Measurements from ENCODE around the gene MYRIP. TPM values are rescaled to one million over a fixed set of nuclear protein-coding genes. Genes with fewer than 3 reads are reported as not detected.
A peak's percentile ranks its signal among the peaks of the same experiment; 100 is the strongest.

Gene MYRIP
- total and polyA plus RNA-seq, 4 donors, result 0.15 to 11.0 (median 5.5) TPM

GRCh38 chr3:39941931-39942330 lies 132.5 kb downstream of the MYRIP start:
- no peak overlapping the region for H3K27ac ChIP-seq (ENCODE audit: low read depth in 1 of 2, low read length in 2 of 2)
- 71 to 79% methylated on average over 5 of the region's 5 CpGs for WGBS, 2 donors
- H3K27me3 ChIP-seq (ENCODE audit: control insufficient read depth in 1 of 2, insufficient read depth in 2 of 2, low read length in 1 of 2), result no peaks in the 10 kb centered on the region
- no peak overlapping the region for H3K4me3 ChIP-seq (ENCODE audit: low read length in 2 of 2)
- ATAC-seq (ENCODE audit: low FRiP score), result no peak
- H3K9me3 ChIP-seq (ENCODE audit: control insufficient read depth, low read length), result no peaks in the 10 kb centered on the region
- no peaks in the 10 kb centered on the region for H3K4me1 ChIP-seq (ENCODE audit: control insufficient read depth in 1 of 2, insufficient read depth in 2 of 2, low read length in 2 of 2)
- DNase-seq, result no peak
- H3K36me3 ChIP-seq (ENCODE audit: control insufficient read depth in 1 of 2, insufficient read depth in 2 of 2, low read length in 1 of 2), result no peaks in the 10 kb centered on the region
- intact Hi-C loops (cut with DNase I), result no loop called here

- DNase-seq (no peak), ATAC-seq (ENCODE audit: low FRiP score) (peak; percentile 63)
- intact Hi-C loops (cut with DNase I), result no loop called here
- Histone ChIP-seq H3K27me3 (ENCODE audit: control insufficient read depth in 1 of 2, insufficient read depth in 2 of 2, low read length in 1 of 2) (no peaks in the 10 kb centered on the region), H3K4me3 (ENCODE audit: low read length in 2 of 2) (no peak overlapping the region), H3K9me3 (ENCODE audit: control insufficient read depth, low read length) (no peaks in the 10 kb centered on the region), H3K27ac (ENCODE audit: low read depth in 1 of 2, low read length in 2 of 2) (peak overlapping the region; percentile 57), H3K4me1 (ENCODE audit: control insufficient read depth in 1 of 2, insufficient read depth in 2 of 2, low read length in 2 of 2) (peaks cover 2 to 9% of the 10 kb centered on the region in 2 donors), H3K36me3 (ENCODE audit: control insufficient read depth in 1 of 2, insufficient read depth in 2 of 2, low read length in 1 of 2) (no peaks in the 10 kb centered on the region)
- WGBS, 2 donors, result 31 to 35% methylated on average over 5 of the region's 5 CpGs
These were observed 151.2 kb downstream of the MYRIP start for GRCh38 chr3:39960515-39961191.

GRCh38 chr3:39961230-39961629 lies 151.8 kb downstream of the MYRIP start:
- peak; percentile 54 for ATAC-seq (ENCODE audit: low FRiP score)
- no peak for DNase-seq
- Histone ChIP-seq H3K9me3 (ENCODE audit: control insufficient read depth, low read length) (no peaks in the 10 kb centered on the region), H3K27ac (ENCODE audit: low read depth in 1 of 2, low read length in 2 of 2) (peak overlapping the region; percentile 40 to 57), H3K4me1 (ENCODE audit: control insufficient read depth in 1 of 2, insufficient read depth in 2 of 2, low read length in 2 of 2) (peaks cover 2 to 12% of the 10 kb centered on the region in 2 donors), H3K4me3 (ENCODE audit: low read length in 2 of 2) (no peak overlapping the region), H3K27me3 (ENCODE audit: control insufficient read depth in 1 of 2, insufficient read depth in 2 of 2, low read length in 1 of 2) (no peaks in the 10 kb centered on the region), H3K36me3 (ENCODE audit: control insufficient read depth in 1 of 2, insufficient read depth in 2 of 2, low read length in 1 of 2) (no peaks in the 10 kb centered on the region)
- intact Hi-C loops (cut with DNase I), result no loop called here
- WGBS, 2 donors, result 37 to 38% methylated on average over 4 of the region's 4 CpGs

GRCh38 chr3:39962581-39962980 lies 153.2 kb downstream of the MYRIP start:
- intact Hi-C loops (cut with DNase I), result no loop called here
- Histone ChIP-seq H3K27me3 (ENCODE audit: control insufficient read depth in 1 of 2, insufficient read depth in 2 of 2, low read length in 1 of 2) (no peaks in the 10 kb centered on the region), H3K27ac (ENCODE audit: low read depth in 1 of 2, low read length in 2 of 2) (no peak overlapping the region), H3K36me3 (ENCODE audit: control insufficient read depth in 1 of 2, insufficient read depth in 2 of 2, low read length in 1 of 2) (no peaks in the 10 kb centered on the region), H3K9me3 (ENCODE audit: control insufficient read depth, low read length) (no peaks in the 10 kb centered on the region), H3K4me1 (ENCODE audit: control insufficient read depth in 1 of 2, insufficient read depth in 2 of 2, low read length in 2 of 2) (peaks cover 2 to 12% of the 10 kb centered on the region in 2 donors), H3K4me3 (ENCODE audit: low read length in 2 of 2) (no peak overlapping the region)
- peak; percentile 55 for ATAC-seq (ENCODE audit: low FRiP score)
- 2 to 9% methylated on average over 1 of the region's 1 CpG for WGBS, 2 donors
- no peak for DNase-seq

GRCh38 chr3:39965461-39965860 lies 156.1 kb downstream of the MYRIP start:
- H3K27me3 ChIP-seq (ENCODE audit: control insufficient read depth in 1 of 2, insufficient read depth in 2 of 2, low read length in 1 of 2), result no peaks in the 10 kb centered on the region
- H3K36me3 ChIP-seq (ENCODE audit: control insufficient read depth in 1 of 2, insufficient read depth in 2 of 2, low read length in 1 of 2), result no peaks in the 10 kb centered on the region
- H3K9me3 ChIP-seq (ENCODE audit: control insufficient read depth, low read length), result no peaks in the 10 kb centered on the region
- DNase-seq (no peak), ATAC-seq (ENCODE audit: low FRiP score) (no peak)
- peaks cover 2 to 12% of the 10 kb centered on the region in 2 donors for H3K4me1 ChIP-seq (ENCODE audit: control insufficient read depth in 1 of 2, insufficient read depth in 2 of 2, low read length in 2 of 2)
- H3K4me3 ChIP-seq (ENCODE audit: low read length in 2 of 2), result no peak overlapping the region
- intact Hi-C loops (cut with DNase I), result no loop called here
- no peak overlapping the region for H3K27ac ChIP-seq (ENCODE audit: low read depth in 1 of 2, low read length in 2 of 2)

GRCh38 chr3:39965997-39966396 lies 156.6 kb downstream of the MYRIP start:
- intact Hi-C loops (cut with DNase I), result no loop called here
- Histone ChIP-seq H3K27me3 (ENCODE audit: control insufficient read depth in 1 of 2, insufficient read depth in 2 of 2, low read length in 1 of 2) (no peaks in the 10 kb centered on the region), H3K27ac (ENCODE audit: low read depth in 1 of 2, low read length in 2 of 2) (no peak overlapping the region), H3K4me3 (ENCODE audit: low read length in 2 of 2) (no peak overlapping the region), H3K36me3 (ENCODE audit: control insufficient read depth in 1 of 2, insufficient read depth in 2 of 2, low read length in 1 of 2) (no peaks in the 10 kb centered on the region), H3K9me3 (ENCODE audit: control insufficient read depth, low read length) (no peaks in the 10 kb centered on the region), H3K4me1 (ENCODE audit: control insufficient read depth in 1 of 2, insufficient read depth in 2 of 2, low read length in 2 of 2) (peaks cover 2 to 12% of the 10 kb centered on the region in 2 donors)
- DNase-seq (no peak), ATAC-seq (ENCODE audit: low FRiP score) (no peak)
- 31 to 34% methylated on average over 2 of the region's 2 CpGs for WGBS, 2 donors

- no peak overlapping the region for H3K4me3 ChIP-seq (ENCODE audit: low read length in 2 of 2)
- no peaks in the 10 kb centered on the region for H3K36me3 ChIP-seq (ENCODE audit: control insufficient read depth in 1 of 2, insufficient read depth in 2 of 2, low read length in 1 of 2)
- no peaks in the 10 kb centered on the region for H3K9me3 ChIP-seq (ENCODE audit: control insufficient read depth, low read length)
- 74 to 86% methylated on average over 2 of the region's 2 CpGs for WGBS, 2 donors
- H3K27ac ChIP-seq (ENCODE audit: low read depth in 1 of 2, low read length in 2 of 2), result no peak overlapping the region
- intact Hi-C loops (cut with DNase I), result no loop called here
- no peaks in the 10 kb centered on the region for H3K27me3 ChIP-seq (ENCODE audit: control insufficient read depth in 1 of 2, insufficient read depth in 2 of 2, low read length in 1 of 2)
- no peak for ATAC-seq (ENCODE audit: low FRiP score)
- DNase-seq, result no peak
- peaks cover 0 to under 1% of the 10 kb centered on the region in 2 donors for H3K4me1 ChIP-seq (ENCODE audit: control insufficient read depth in 1 of 2, insufficient read depth in 2 of 2, low read length in 2 of 2)
These were observed 161.6 kb downstream of the MYRIP start for GRCh38 chr3:39970982-39971381.

GRCh38 chr3:39971559-39972031 lies 162.2 kb downstream of the MYRIP start:
- ATAC-seq (ENCODE audit: low FRiP score) (no peak), DNase-seq (no peak)
- no peaks in the 10 kb centered on the region for H3K9me3 ChIP-seq (ENCODE audit: control insufficient read depth, low read length)
- H3K4me3 ChIP-seq (ENCODE audit: low read length in 2 of 2), result no peak overlapping the region
- 84 to 88% methylated on average over 3 of the region's 3 CpGs for WGBS, 2 donors
- H3K36me3 ChIP-seq (ENCODE audit: control insufficient read depth in 1 of 2, insufficient read depth in 2 of 2, low read length in 1 of 2), result no peaks in the 10 kb centered on the region
- H3K27me3 ChIP-seq (ENCODE audit: control insufficient read depth in 1 of 2, insufficient read depth in 2 of 2, low read length in 1 of 2), result no peaks in the 10 kb centered on the region
- intact Hi-C loops (cut with DNase I), result no loop called here
- H3K27ac ChIP-seq (ENCODE audit: low read depth in 1 of 2, low read length in 2 of 2), result no peak overlapping the region
- no peaks in the 10 kb centered on the region for H3K4me1 ChIP-seq (ENCODE audit: control insufficient read depth in 1 of 2, insufficient read depth in 2 of 2, low read length in 2 of 2)

- no peak overlapping the region for H3K4me3 ChIP-seq (ENCODE audit: low read length in 2 of 2)
- H3K27me3 ChIP-seq (ENCODE audit: control insufficient read depth in 1 of 2, insufficient read depth in 2 of 2, low read length in 1 of 2), result no peaks in the 10 kb centered on the region
- H3K36me3 ChIP-seq (ENCODE audit: control insufficient read depth in 1 of 2, insufficient read depth in 2 of 2, low read length in 1 of 2), result no peaks in the 10 kb centered on the region
- no peak for ATAC-seq (ENCODE audit: low FRiP score)
- DNase-seq, result no peak
- 84 to 85% methylated on average over 5 of the region's 5 CpGs for WGBS, 2 donors
- H3K9me3 ChIP-seq (ENCODE audit: control insufficient read depth, low read length), result no peaks in the 10 kb centered on the region
- no peaks in the 10 kb centered on the region for H3K4me1 ChIP-seq (ENCODE audit: control insufficient read depth in 1 of 2, insufficient read depth in 2 of 2, low read length in 2 of 2)
- no peak overlapping the region for H3K27ac ChIP-seq (ENCODE audit: low read depth in 1 of 2, low read length in 2 of 2)
- intact Hi-C loops (cut with DNase I), result no loop called here
These were observed 163.1 kb downstream of the MYRIP start for GRCh38 chr3:39972508-39972907.
